Natural killer cell (primary cell): ENCODE measurements around the gene PTPRO. TPM values are rescaled to one million over a fixed set of nuclear protein-coding genes. Genes with fewer than 3 reads are reported as not detected.

Experiments
- ATAC-seq, 3 donors: fragments of 150-1000 bp in 2 of 3; fragments of 200-7000 bp in 1 of 3; cut with Tn5 transposase; 1 replicate in 1 of 3; 2 replicates in 2 of 3; pipeline ENCODE4 v1.10.0; 2021; ENCODE audit warnings: mild to moderate bottlenecking in 2 of 3, moderate library complexity in 2 of 3
- DNase-seq, 2 donors: peaks; one replicate each; pipeline versions ENCODE4 v3.0.0 to v3.0.0-alpha.2; 2013 to 2021; ENCODE audit warnings: mixed read lengths in 1 of 2
- H3K27ac ChIP-seq: one replicate; pipeline ENCODE4 v1.5.1; 2013; ENCODE audit warnings: mild to moderate bottlenecking, low read length
- H3K27me3 ChIP-seq: one replicate; pipeline ENCODE4 v1.6.1; 2013; ENCODE audit warnings: low read length; ENCODE audit not compliant: control insufficient read depth, insufficient read depth
- H3K36me3 ChIP-seq: one replicate; pipeline ENCODE4 v1.6.1; 2013; ENCODE audit warnings: low read length; ENCODE audit not compliant: control insufficient read depth, insufficient read depth
- H3K4me1 ChIP-seq: one replicate; pipeline ENCODE4 v1.6.1; 2013; ENCODE audit warnings: low read length; ENCODE audit not compliant: control insufficient read depth, insufficient read depth
- H3K4me3 ChIP-seq: one replicate; pipeline ENCODE4 v1.5.1; 2013; ENCODE audit warnings: low read length
- H3K9me3 ChIP-seq: one replicate; pipeline ENCODE4 v1.6.1; 2013; ENCODE audit warnings: low read length; ENCODE audit not compliant: control insufficient read depth, insufficient read depth
- H3K27ac Mint-ChIP-seq, 2 donors: one replicate each; pipeline ENCODE4 v1.8.0; 2022; ENCODE audit warnings: mild to moderate bottlenecking in 2 of 2, mixed read lengths in 2 of 2, moderate library complexity in 1 of 2
- H3K27me3 Mint-ChIP-seq, 2 donors: one replicate each; pipeline ENCODE4 v1.8.0; 2022; ENCODE audit warnings: low read depth in 2 of 2, mixed read lengths in 2 of 2
- H3K36me3 Mint-ChIP-seq: one replicate; pipeline ENCODE4 v1.8.0; 2022; ENCODE audit warnings: mixed read lengths
- H3K4me1 Mint-ChIP-seq, 2 donors: one replicate each; pipeline ENCODE4 v1.8.0; 2022; ENCODE audit warnings: mixed read lengths in 2 of 2
- H3K4me3 Mint-ChIP-seq: one replicate; pipeline ENCODE4 v1.8.0; 2022; ENCODE audit warnings: mild to moderate bottlenecking, moderate library complexity, mixed read lengths
- H3K9me3 Mint-ChIP-seq, 2 donors: one replicate each; pipeline ENCODE4 v1.8.0; 2022; ENCODE audit warnings: mixed read lengths in 2 of 2
- WGBS: methylation state at CpG from one replicate; pipeline ENCODE4 v1.1.7; 2013; ENCODE audit warnings: missing lambda C conversion rate; ENCODE audit not compliant: insufficient coverage; 5-methylcytosine and 5-hydroxymethylcytosine counted together
- intact Hi-C: fragments of 100-400 bp; cut with micrococcal nuclease; formaldehyde crosslinking; loops from one replicate; pipeline ENCODE4 v1.14.2; 2022
- total RNA-seq, 4 donors: library from RNA; stranded (reverse); fragments of 120-200 nt in 1 of 4; gene quantifications; one replicate each; pipeline versions ENCODE4 v1.2.3 to v1.2.4, GENCODE V29; 2013 to 2022
- TF ChIP-seq, protein P1 (sequence below): fragments of 200-600 bp; IDR thresholded peaks from one replicate; pipeline ENCODE4 v1.8.0; 2022; ENCODE audit warnings: antibody characterized with exemption

The PTPRO gene
- total RNA-seq, 3 donors from 2014 or later (not counting 1 experiment from before 2014, with no cell fraction given): 0.29 to 1.2 (median 0.53) TPM

DNA sequence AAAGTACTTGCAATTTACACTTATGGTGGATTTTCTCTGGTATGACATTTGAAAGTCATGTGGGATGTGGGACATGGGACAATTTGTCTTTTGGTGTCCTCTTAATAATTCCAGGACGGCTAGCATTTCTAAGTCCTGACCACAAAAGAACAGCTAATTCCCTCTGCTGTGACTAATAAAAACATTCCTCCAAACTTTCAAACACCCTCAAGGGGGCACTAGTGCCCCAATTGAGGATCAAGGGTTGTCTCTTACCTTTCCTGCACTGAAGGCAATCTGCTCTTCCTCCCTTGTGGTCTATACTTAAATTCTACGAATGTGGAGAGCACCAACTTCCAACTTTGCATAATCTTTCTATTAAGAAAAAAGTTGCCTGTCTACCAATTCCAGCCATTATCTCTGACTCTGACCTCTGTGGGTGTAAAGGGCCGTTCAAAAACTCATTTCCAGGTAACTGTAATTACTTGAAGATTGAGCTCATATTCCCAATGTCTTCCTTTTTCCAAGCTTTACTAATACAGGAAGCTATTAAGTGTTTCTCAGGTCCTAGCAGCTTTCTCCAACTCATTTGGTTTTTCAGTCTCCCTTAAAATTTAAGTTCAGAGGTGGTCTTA, 210.2 kb downstream of the PTPRO start:
- DNase-seq: peak in 1 of 2 donors; percentile 79
- Mint-ChIP-seq H3K9me3 (peaks cover 0 to 2% of the 10 kb centered on the region in 2 donors), H3K4me1 (peaks cover 0 to 4% of the 10 kb centered on the region in 2 donors), H3K4me3 (no peak overlapping the region), H3K27me3 (peaks cover 3 to 5% of the 10 kb centered on the region in 2 donors), H3K27ac (no peak overlapping the region), H3K36me3 (no peaks in the 10 kb centered on the region)
- H3K36me3 ChIP-seq: no peaks in the 10 kb centered on the region
- intact Hi-C loops: loop anchor here (1.0 kb wide), 1 partner anchor 52 kb away; no protein-coding TSS in a partner anchor
- TF ChIP-seq, protein P1, sequence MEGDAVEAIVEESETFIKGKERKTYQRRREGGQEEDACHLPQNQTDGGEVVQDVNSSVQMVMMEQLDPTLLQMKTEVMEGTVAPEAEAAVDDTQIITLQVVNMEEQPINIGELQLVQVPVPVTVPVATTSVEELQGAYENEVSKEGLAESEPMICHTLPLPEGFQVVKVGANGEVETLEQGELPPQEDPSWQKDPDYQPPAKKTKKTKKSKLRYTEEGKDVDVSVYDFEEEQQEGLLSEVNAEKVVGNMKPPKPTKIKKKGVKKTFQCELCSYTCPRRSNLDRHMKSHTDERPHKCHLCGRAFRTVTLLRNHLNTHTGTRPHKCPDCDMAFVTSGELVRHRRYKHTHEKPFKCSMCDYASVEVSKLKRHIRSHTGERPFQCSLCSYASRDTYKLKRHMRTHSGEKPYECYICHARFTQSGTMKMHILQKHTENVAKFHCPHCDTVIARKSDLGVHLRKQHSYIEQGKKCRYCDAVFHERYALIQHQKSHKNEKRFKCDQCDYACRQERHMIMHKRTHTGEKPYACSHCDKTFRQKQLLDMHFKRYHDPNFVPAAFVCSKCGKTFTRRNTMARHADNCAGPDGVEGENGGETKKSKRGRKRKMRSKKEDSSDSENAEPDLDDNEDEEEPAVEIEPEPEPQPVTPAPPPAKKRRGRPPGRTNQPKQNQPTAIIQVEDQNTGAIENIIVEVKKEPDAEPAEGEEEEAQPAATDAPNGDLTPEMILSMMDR: peak; percentile 19
- H3K27me3 ChIP-seq: no peaks in the 10 kb centered on the region
- peak in 1 of 3 donors; percentile 52 for ATAC-seq
- WGBS: 37% methylated on average over 3 of the region's 3 CpGs
- no peak overlapping the region for H3K4me3 ChIP-seq
- no peaks in the 10 kb centered on the region for H3K4me1 ChIP-seq
- H3K9me3 ChIP-seq: no peaks in the 10 kb centered on the region
- H3K27ac ChIP-seq: no peak overlapping the region

DNA sequence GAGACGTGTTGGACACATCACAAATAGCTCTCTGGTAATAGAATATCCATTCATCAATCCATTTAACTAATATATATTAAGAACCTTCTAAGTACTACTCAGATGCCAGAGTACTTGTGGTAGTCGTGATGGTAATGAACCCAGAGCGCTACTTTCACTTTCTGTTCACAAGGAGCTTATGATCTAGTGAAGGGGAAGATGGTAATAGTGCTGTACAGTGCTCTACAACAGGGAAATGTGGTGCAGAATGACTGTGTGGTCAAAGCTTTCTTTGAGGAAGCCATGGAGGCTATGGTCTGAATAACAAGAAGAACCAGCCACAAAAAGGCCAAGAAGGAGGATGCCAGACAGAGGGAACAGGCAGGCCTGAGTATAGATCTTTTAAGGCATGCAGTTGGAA, 212.0 kb downstream of the PTPRO start:
- Histone ChIP-seq H3K27ac (peak overlapping the region; percentile 31), H3K27me3 (no peaks in the 10 kb centered on the region), H3K4me1 (no peaks in the 10 kb centered on the region), H3K36me3 (no peaks in the 10 kb centered on the region), H3K9me3 (no peaks in the 10 kb centered on the region), H3K4me3 (no peak overlapping the region)
- TF ChIP-seq, protein P1: no peak
- Mint-ChIP-seq H3K36me3 (no peaks in the 10 kb centered on the region), H3K4me1 (peaks cover 0 to 4% of the 10 kb centered on the region in 2 donors), H3K4me3 (peak overlapping the region; percentile 49), H3K9me3 (no peaks in the 10 kb centered on the region), H3K27me3 (no peaks in the 10 kb centered on the region), H3K27ac (no peak overlapping the region)
- WGBS: 25% methylated on average over 2 of the region's 3 CpGs
- ATAC-seq (peak; percentile 85 to 91 (median 91)), DNase-seq (peak in 1 of 2 donors; percentile 68)
- intact Hi-C loops: no loop called here

DNA sequence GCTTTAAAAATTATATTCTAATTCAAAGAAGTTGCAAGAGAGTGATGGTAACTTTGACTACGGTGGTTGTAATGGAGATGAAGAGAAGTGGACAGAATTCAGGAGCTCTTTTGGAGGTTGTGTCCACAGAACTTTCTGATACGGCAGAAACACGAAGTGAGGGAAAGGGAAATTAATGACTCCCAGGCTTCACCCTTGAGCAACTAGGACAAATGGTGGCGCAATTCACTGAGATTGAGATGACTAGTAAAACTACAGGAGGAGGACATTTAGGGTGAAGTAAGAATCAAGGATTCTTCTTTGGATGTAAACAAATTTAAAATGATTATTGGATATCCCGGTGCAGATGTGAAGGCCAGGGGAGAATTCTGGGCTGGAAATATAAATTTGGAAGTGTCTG, 212.6 kb downstream of the PTPRO start:
- no peak overlapping the region for H3K27ac Mint-ChIP-seq
- H3K9me3 Mint-ChIP-seq: no peaks in the 10 kb centered on the region
- H3K36me3 ChIP-seq: no peaks in the 10 kb centered on the region
- DNase-seq (no peak), ATAC-seq (no peak)
- TF ChIP-seq, protein P1: no peak
- no peak overlapping the region for H3K4me3 ChIP-seq
- H3K27me3 Mint-ChIP-seq: no peaks in the 10 kb centered on the region
- H3K4me1 ChIP-seq: no peaks in the 10 kb centered on the region
- 94% methylated on average over 5 of the region's 5 CpGs for WGBS
- H3K36me3 Mint-ChIP-seq: no peaks in the 10 kb centered on the region
- intact Hi-C loops: no loop called here
- H3K4me1 Mint-ChIP-seq: peaks cover 0 to 4% of the 10 kb centered on the region in 2 donors
- no peaks in the 10 kb centered on the region for H3K27me3 ChIP-seq
- H3K4me3 Mint-ChIP-seq: no peak overlapping the region
- H3K27ac ChIP-seq: no peak overlapping the region
- no peaks in the 10 kb centered on the region for H3K9me3 ChIP-seq

DNA sequence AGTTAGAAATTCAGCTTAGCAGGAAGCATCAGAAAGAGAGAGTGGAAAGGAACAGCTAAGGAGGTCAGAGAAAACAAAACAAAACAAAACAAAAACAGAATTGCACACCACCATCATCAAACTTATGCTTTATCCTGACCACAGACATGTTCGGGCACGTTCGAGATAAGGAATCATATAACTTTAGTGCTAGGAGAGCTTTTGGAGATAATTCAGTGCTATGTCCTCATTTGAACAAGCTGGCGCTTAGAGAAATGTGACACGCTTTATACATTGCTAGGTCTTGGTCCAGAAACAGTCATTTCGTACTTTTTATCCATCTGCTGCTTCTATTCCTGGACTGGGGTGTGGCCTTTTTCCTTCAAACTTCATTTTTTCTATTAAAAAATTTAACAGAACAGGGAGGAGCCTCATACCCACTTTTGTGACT, 213.1 kb downstream of the PTPRO start:
- peaks cover 0 to 4% of the 10 kb centered on the region in 2 donors for H3K4me1 Mint-ChIP-seq
- Histone ChIP-seq H3K36me3 (no peaks in the 10 kb centered on the region), H3K27ac (no peak overlapping the region), H3K9me3 (no peaks in the 10 kb centered on the region), H3K27me3 (no peaks in the 10 kb centered on the region), H3K4me3 (no peak overlapping the region), H3K4me1 (no peaks in the 10 kb centered on the region)
- DNase-seq (no peak), ATAC-seq (no peak)
- TF ChIP-seq, protein P1: no peak
- intact Hi-C loops: no loop called here
- no peak overlapping the region for H3K27ac Mint-ChIP-seq
- no peaks in the 10 kb centered on the region for H3K9me3 Mint-ChIP-seq
- no peaks in the 10 kb centered on the region for H3K36me3 Mint-ChIP-seq
- 92% methylated on average over 6 of the region's 6 CpGs for WGBS
- H3K4me3 Mint-ChIP-seq: no peak overlapping the region
- no peaks in the 10 kb centered on the region for H3K27me3 Mint-ChIP-seq
